HepG2 (cell line): ENCODE data around the gene GPN2. TPM values are rescaled to one million over a fixed set of nuclear protein-coding genes. Genes with fewer than 3 reads are reported as not detected.

Experiments used
- ASH2L ChIP-seq: fragments of 300-600, 200-600 bp; sonication (generic); IDR thresholded peaks from 2 replicates; pipeline ENCODE4 v1.7.0; 2017; ENCODE audit warnings: low read depth, mild to moderate bottlenecking, moderate library complexity, mixed read lengths, low read length; ENCODE audit not compliant: insufficient read length
- ATRX ChIP-seq: sonication (generic); formaldehyde crosslinking; IDR thresholded peaks from 2 replicates; pipeline ENCODE4 v1.4.0; 2020; ENCODE audit warnings: missing genetic modification reagents, borderline replicate concordance
- EED ChIP-seq: sonication (generic); formaldehyde crosslinking; IDR thresholded peaks from 2 replicates; pipeline ENCODE4 v1.5.0; 2020; ENCODE audit warnings: mild to moderate bottlenecking, missing genetic modification reagents
- HOXA7 ChIP-seq: sonication (generic); formaldehyde crosslinking; IDR thresholded peaks from 2 replicates; pipeline ENCODE4 v1.8.1; 2022; ENCODE audit warnings: mild to moderate bottlenecking, missing genetic modification reagents, moderate library complexity
- KLF16 ChIP-seq, 2 experiments: sonication (generic) in 1 of 2; formaldehyde crosslinking in 1 of 2; IDR thresholded peaks; 2 replicates each; pipeline versions ENCODE4 v1.6.1 to v1.8.0; 2016 to 2023; ENCODE audit warnings: missing genetic modification reagents in 2 of 2, missing compliant biosample characterization in 1 of 2
- MLLT10 ChIP-seq: sonication (generic); formaldehyde crosslinking; IDR thresholded peaks from 2 replicates; pipeline ENCODE4 v1.4.0; 2020; ENCODE audit warnings: missing genetic modification reagents
- NFE2L2 ChIP-seq: fragments of 150-350 bp; IDR thresholded peaks from 2 replicates; pipeline ENCODE4 v1.6.1; 2014; ENCODE audit warnings: low read length
- NKX3-1 ChIP-seq: sonication (generic); formaldehyde crosslinking; IDR thresholded peaks from 2 replicates; pipeline ENCODE4 v1.5.0; 2020; ENCODE audit warnings: missing genetic modification reagents
- NR2F6 ChIP-seq, 2 experiments: IDR thresholded peaks; 2 replicates each; pipeline ENCODE4 v1.6.1; 2016; ENCODE audit warnings: antibody characterized with exemption in 1 of 2, mild to moderate bottlenecking in 1 of 2
- PHF8 ChIP-seq: sonication (generic); formaldehyde crosslinking; IDR thresholded peaks from 2 replicates; pipeline ENCODE4 v1.5.0; 2020; ENCODE audit warnings: missing genetic modification reagents
- SP140L ChIP-seq: sonication (generic); formaldehyde crosslinking; IDR thresholded peaks from 2 replicates; pipeline ENCODE4 v1.4.0; 2020; ENCODE audit warnings: missing genetic modification reagents, borderline replicate concordance
- SUZ12 ChIP-seq: fragments of 150-350 bp; IDR thresholded peaks from 2 replicates; pipeline ENCODE4 v1.6.1; 2014; ENCODE audit warnings: low read depth, low read length
- ZBTB1 ChIP-seq: sonication (generic); formaldehyde crosslinking; IDR thresholded peaks from 2 replicates; pipeline ENCODE4 v1.4.0; 2020; ENCODE audit warnings: missing genetic modification reagents, borderline replicate concordance
- ZBTB20 ChIP-seq: sonication (generic); formaldehyde crosslinking; IDR thresholded peaks from 2 replicates; pipeline ENCODE4 v1.8.1; 2023; ENCODE audit warnings: missing genetic modification reagents, low read depth, mild to moderate bottlenecking, borderline replicate concordance
- ZGPAT ChIP-seq: IDR thresholded peaks from 2 replicates; pipeline ENCODE4 v1.6.1; 2016; ENCODE audit warnings: mild to moderate bottlenecking
- ZNF101 ChIP-seq: sonication (generic); formaldehyde crosslinking; IDR thresholded peaks from 2 replicates; pipeline ENCODE4 v1.4.0; 2020; ENCODE audit warnings: mild to moderate bottlenecking, low read depth, missing genetic modification reagents, borderline replicate concordance
- ZNF207 ChIP-seq: fragments of 450-650 bp; IDR thresholded peaks from 2 replicates; pipeline ENCODE4 v1.6.1; 2016; ENCODE audit warnings: antibody characterized with exemption, borderline replicate concordance
- ZNF644 ChIP-seq: IDR thresholded peaks from 2 replicates; pipeline ENCODE4 v1.6.1; 2016; ENCODE audit warnings: low read depth
- ZNF720 ChIP-seq: sonication (generic); formaldehyde crosslinking; IDR thresholded peaks from 2 replicates; pipeline ENCODE4 v1.4.0; 2020; ENCODE audit warnings: missing genetic modification reagents
- ZNF737 ChIP-seq: sonication (generic); formaldehyde crosslinking; IDR thresholded peaks from 2 replicates; pipeline ENCODE4 v1.5.0; 2020; ENCODE audit warnings: missing genetic modification reagents, mild to moderate bottlenecking, borderline replicate concordance
- ZNF768 ChIP-seq: sonication (generic); formaldehyde crosslinking; IDR thresholded peaks from 2 replicates; pipeline ENCODE4 v1.4.0; 2020; ENCODE audit warnings: missing genetic modification reagents
- ZNF773 ChIP-seq: sonication (generic); formaldehyde crosslinking; IDR thresholded peaks from 2 replicates; pipeline ENCODE4 v1.4.0; 2020; ENCODE audit warnings: missing genetic modification reagents, borderline replicate concordance
- polyA plus RNA-seq, 8 experiments: library from polyadenylated mRNA; depleted of rRNA in 3 of 8; stranded (reverse) in 7 of 8; unstranded in 1 of 8; fragments of >200 nt; fragmentation: Illumina TruSeq in 4 of 8; extraction: Trizol in 4 of 8; gene quantifications; 2 replicates each; pipeline versions ENCODE4 v1.2.1 to v1.2.3, GENCODE V29; 2011 to 2016; ENCODE audit warnings: low read depth in 4 of 8, missing spikeins in 1 of 8, mixed read lengths in 1 of 8; ENCODE audit not compliant: insufficient read depth in 1 of 8
- total RNA-seq, 5 experiments: library from RNA; depleted of rRNA; stranded (reverse); fragments of >200 nt; fragmentation: Illumina TruSeq; extraction: Trizol; gene quantifications; 2 replicates each; pipeline ENCODE4 v1.2.3, GENCODE V29; 2016; ENCODE audit warnings: low read depth in 1 of 5
- TF ChIP-seq, protein P1 (sequence below): IDR thresholded peaks from 2 replicates; pipeline ENCODE4 v1.6.1; 2016; ENCODE audit warnings: missing biosample characterization, missing genetic modification reagents, low read depth
- TF ChIP-seq, protein P2 (sequence below): sonication (generic); formaldehyde crosslinking; IDR thresholded peaks from 2 replicates; pipeline ENCODE4 v1.4.0; 2020; ENCODE audit warnings: missing genetic modification reagents
- TF ChIP-seq, protein P3 (sequence below): sonication (generic); formaldehyde crosslinking; IDR thresholded peaks from 2 replicates; pipeline ENCODE4 v1.5.1; 2020; ENCODE audit warnings: missing genetic modification reagents, mild to moderate bottlenecking, borderline replicate concordance

GPN2 gene
- total and polyA plus RNA-seq, 2 of the 13 experiments (the other 11 are each of a cell fraction or from before 2014, with no cell fraction given), result 19.3 to 38.9 TPM

GRCh38 chr1:26911399-26912146 lies 21.5 kb upstream of the GPN2 start (continued):
- TF ChIP-seq, protein P1, sequence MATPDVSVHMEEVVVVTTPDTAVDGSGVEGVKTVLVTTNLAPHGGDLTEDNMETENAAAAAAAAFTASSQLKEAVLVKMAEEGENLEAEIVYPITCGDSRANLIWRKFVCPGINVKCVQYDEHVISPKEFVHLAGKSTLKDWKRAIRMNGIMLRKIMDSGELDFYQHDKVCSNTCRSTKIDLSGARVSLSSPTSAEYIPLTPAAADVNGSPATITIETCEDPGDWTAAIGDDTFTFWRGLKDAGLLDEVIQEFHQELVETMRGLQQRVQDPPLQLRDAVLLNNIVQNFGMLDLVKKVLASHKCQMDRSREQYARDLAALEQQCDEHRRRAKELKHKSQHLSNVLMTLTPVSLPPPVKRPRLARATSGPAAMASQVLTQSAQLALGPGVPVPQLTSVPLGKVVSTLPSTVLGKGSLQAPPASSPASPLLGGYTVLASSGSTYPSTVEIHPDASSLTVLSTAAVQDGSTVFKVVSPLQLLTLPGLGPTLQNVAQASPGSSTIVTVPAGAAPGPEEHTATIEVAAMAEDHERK (CRISPR knock-in tag), result no peak
- TF ChIP-seq ZBTB20 (CRISPR knock-in tag) (peak; percentile 33; the same call in 1 of the 2 replicates), ASH2L (no peak), ZNF644 (CRISPR knock-in tag) (no peak), NR2F6 (IDR thresholded peaks at IDR 0.05) (no peak), NR2F6 (CRISPR knock-in tag; IDR thresholded peaks at IDR 0.05) (no peak), HOXA7 (0 out of 2 replicates have a peak, but pooled peaks have one; percentile 64), ZNF773 (CRISPR knock-in tag) (no peak), ZNF207 (no peak), SUZ12 (no peak), MLLT10 (CRISPR knock-in tag) (no peak), PHF8 (peak; percentile 36), KLF16 (CRISPR knock-in tag; IDR thresholded peaks at IDR 0.05) (no peak), ATRX (CRISPR knock-in tag) (no peak), ZNF737 (CRISPR knock-in tag) (no peak), EED (CRISPR knock-in tag) (no peak), ZNF101 (CRISPR knock-in tag) (no peak), ZNF720 (CRISPR knock-in tag) (no peak), NKX3-1 (no peak), ZGPAT (CRISPR knock-in tag) (peak; percentile 31; the same call in 1 of the 2 replicates), ZBTB1 (CRISPR knock-in tag) (no peak), SP140L (CRISPR knock-in tag) (no peak), NFE2L2 (no peak), ZNF768 (CRISPR knock-in tag) (peak; percentile 40; the same call in 1 of the 2 replicates)
- TF ChIP-seq, protein P2, sequence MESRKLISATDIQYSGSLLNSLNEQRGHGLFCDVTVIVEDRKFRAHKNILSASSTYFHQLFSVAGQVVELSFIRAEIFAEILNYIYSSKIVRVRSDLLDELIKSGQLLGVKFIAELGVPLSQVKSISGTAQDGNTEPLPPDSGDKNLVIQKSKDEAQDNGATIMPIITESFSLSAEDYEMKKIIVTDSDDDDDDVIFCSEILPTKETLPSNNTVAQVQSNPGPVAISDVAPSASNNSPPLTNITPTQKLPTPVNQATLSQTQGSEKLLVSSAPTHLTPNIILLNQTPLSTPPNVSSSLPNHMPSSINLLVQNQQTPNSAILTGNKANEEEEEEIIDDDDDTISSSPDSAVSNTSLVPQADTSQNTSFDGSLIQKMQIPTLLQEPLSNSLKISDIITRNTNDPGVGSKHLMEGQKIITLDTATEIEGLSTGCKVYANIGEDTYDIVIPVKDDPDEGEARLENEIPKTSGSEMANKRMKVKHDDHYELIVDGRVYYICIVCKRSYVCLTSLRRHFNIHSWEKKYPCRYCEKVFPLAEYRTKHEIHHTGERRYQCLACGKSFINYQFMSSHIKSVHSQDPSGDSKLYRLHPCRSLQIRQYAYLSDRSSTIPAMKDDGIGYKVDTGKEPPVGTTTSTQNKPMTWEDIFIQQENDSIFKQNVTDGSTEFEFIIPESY (CRISPR knock-in tag), result 0 out of 2 replicates have a peak, but pooled peaks have one; percentile 13
- TF ChIP-seq, protein P3, sequence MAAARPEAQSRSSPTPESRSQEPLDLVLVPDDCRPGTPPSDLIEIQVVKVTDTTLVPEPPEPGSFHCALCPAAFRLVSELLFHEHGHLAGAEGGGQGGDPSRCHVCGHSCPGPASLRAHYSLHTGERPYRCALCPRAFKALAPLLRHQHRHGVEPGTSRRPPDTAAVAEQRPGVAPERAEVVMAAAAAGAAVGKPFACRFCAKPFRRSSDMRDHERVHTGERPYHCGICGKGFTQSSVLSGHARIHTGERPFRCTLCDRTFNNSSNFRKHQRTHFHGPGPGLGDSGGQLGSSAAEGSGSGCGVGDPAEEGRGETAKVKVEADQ (CRISPR knock-in tag), result peak; percentile 89; the same call in 1 of the 2 replicates
